HL-60 (cell line): ENCODE results near the gene BRAF.
"Not testable (repeated sequence)": the region's sequence is repeated elsewhere in the genome, so short reads cannot be mapped to it uniquely, and the experiment has no call there.

Experiments used
- DNase-seq, 2 experiments: peaks; one replicate each; pipeline ENCODE4 v3.0.0-alpha.2; 2010 to 2020; ENCODE audit warnings: low read depth in 1 of 2, low spot score in 1 of 2
- H3K27ac ChIP-seq: fragments of 250-450 bp; sonication (Bioruptor Pico); replicated peaks from 2 replicates; pipeline ENCODE4 v1.5.1; 2020; ENCODE audit warnings: mild to moderate bottlenecking, moderate library complexity
- H3K27me3 ChIP-seq: fragments of 250-450 bp; sonication (Bioruptor Pico); 2 replicates; pipeline ENCODE4 v1.5.1; 2021; ENCODE audit warnings: mild to moderate bottlenecking, moderate library complexity; ENCODE audit not compliant: insufficient read depth, poor library complexity, severe bottlenecking
- H3K4me3 ChIP-seq: replicated peaks from 2 replicates; pipeline ENCODE4 v1.5.1; 2011; ENCODE audit warnings: mild to moderate bottlenecking, control low read depth, low read length; ENCODE audit not compliant: insufficient read depth
- GABPA ChIP-seq: IDR thresholded peaks from 2 replicates; pipeline ENCODE4 v1.6.1; 2012; ENCODE audit warnings: low read depth
- POLR2AphosphoS5 ChIP-seq: IDR thresholded peaks from 2 replicates; pipeline ENCODE4 v1.6.1; 2012; ENCODE audit warnings: low read depth
- SPI1 ChIP-seq: IDR thresholded peaks from 2 replicates; pipeline ENCODE4 v1.6.1; 2012; ENCODE audit warnings: low read depth, mild to moderate bottlenecking, borderline replicate concordance
- TF ChIP-seq, protein P1 (sequence below): IDR thresholded peaks from one replicate; pipeline ENCODE4 v1.5.1; 2011; ENCODE audit warnings: low read length, control low read depth, inconsistent platforms; ENCODE audit not compliant: insufficient read depth
- TF ChIP-seq, protein P2 (sequence below): IDR thresholded peaks from 2 replicates; pipeline ENCODE4 v1.6.1; 2012; ENCODE audit warnings: low read depth; ENCODE audit not compliant: insufficient replicate concordance

Gene BRAF

DNA sequence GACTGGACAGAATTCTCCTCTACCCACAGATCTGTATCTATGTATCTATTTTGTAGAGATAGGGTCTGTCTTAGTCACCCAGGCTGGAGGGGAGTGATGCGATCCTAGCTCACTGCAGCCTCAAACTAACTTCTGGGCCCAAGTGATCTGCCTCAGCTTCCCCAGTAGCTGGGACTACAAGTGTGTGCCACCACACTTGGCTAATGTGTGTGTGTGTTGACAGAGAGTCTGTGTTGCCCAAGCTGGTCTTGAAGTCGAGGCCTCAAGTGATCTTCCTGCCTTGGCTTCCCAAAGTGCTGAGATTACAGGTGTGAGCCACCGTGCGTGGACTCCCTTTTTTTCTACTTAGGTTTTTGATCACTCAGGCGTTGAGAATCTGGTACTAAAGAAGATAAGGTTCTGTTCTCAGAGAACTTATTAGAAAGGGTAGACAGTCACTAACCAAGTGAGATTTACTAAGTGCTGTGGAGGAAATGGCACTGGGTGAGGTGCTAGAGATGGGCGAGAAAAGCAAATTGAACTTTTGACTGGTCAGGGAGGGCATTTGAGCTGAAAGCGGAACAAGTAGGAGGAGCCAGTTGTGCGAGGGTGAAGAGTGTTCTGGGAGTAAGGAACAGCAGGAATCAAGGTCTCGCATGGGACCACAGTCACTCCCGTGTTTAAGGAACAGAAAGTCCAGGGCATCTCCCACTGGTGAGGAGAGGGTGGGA is 210.2 kb downstream of the BRAF start:
- DNase-seq, result no peak
- no peaks in the 10 kb centered on the region for H3K27me3 ChIP-seq
- no peak for TF ChIP-seq SPI1
- TF ChIP-seq, protein P1, sequence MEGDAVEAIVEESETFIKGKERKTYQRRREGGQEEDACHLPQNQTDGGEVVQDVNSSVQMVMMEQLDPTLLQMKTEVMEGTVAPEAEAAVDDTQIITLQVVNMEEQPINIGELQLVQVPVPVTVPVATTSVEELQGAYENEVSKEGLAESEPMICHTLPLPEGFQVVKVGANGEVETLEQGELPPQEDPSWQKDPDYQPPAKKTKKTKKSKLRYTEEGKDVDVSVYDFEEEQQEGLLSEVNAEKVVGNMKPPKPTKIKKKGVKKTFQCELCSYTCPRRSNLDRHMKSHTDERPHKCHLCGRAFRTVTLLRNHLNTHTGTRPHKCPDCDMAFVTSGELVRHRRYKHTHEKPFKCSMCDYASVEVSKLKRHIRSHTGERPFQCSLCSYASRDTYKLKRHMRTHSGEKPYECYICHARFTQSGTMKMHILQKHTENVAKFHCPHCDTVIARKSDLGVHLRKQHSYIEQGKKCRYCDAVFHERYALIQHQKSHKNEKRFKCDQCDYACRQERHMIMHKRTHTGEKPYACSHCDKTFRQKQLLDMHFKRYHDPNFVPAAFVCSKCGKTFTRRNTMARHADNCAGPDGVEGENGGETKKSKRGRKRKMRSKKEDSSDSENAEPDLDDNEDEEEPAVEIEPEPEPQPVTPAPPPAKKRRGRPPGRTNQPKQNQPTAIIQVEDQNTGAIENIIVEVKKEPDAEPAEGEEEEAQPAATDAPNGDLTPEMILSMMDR, result no peak
- TF ChIP-seq POLR2AphosphoS5, result no peak
- TF ChIP-seq GABPA, result no peak
- no peak overlapping the region for H3K27ac ChIP-seq
- no peak overlapping the region for H3K4me3 ChIP-seq

DNA sequence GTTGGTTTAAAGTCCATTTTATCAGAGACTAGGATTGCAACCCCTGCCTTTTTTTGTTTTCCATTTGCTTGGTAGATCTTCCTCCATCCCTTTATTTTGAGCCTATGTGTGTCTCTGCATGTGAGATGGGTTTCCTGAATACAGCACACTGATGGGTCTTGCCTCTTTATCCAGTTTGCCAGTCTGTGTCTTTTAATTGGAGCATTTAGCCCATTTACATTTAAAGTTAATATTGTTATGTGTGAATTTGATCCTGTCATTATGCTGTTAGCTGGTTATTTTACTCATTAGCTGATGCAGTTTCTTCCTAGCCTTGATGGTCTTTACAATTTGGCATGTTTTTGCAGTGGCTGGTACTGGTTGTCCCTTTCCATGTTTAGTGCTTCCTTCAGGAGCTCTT is 212.3 kb downstream of the BRAF start:
- H3K27me3 ChIP-seq, H3K27ac ChIP-seq, DNase-seq, H3K4me3 ChIP-seq: not testable (repeated sequence)

DNA sequence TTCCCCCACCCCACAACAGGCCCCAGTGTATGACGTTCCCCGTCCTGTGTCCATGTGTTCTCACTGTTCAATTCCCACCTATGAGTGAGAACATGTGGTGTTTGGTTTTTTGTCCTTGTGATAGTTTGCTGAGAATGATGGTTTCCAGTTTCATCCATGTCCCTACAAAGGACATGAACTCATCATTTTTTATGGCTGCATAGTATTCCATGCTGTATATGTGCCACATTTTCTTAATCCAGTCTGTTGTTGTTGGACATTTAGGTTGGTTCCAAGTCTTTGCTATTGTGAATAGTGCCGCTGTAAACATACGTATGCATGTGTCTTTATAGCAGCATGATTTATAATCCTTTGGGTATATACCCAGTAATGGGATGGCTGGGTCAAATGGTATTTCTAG is 216.0 kb downstream of the BRAF start:
- H3K27ac ChIP-seq, DNase-seq, H3K4me3 ChIP-seq, H3K27me3 ChIP-seq: not testable (repeated sequence)

DNA sequence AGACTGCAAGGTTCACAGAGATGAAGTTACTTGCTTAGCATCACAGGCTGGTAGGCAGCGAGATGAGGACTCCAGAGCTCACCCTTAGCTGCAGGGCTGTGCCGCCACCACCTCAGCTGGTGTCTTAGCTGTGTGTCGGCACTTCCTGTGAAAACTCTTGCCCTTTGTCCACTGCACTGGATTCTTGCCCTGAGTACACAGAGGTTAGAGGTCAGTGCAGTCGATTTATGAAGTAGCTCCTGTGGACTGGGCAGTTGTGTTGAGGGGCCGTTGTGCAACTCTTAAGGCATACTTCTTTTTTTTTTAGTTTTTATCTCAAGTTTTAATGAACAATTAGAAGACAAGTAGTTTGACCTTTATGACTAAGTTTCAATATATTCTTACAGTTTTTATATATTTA is 217.6 kb downstream of the BRAF start:
- no peak for DNase-seq
- TF ChIP-seq POLR2AphosphoS5, result no peak
- TF ChIP-seq, protein P1, result no peak
- TF ChIP-seq, protein P2, sequence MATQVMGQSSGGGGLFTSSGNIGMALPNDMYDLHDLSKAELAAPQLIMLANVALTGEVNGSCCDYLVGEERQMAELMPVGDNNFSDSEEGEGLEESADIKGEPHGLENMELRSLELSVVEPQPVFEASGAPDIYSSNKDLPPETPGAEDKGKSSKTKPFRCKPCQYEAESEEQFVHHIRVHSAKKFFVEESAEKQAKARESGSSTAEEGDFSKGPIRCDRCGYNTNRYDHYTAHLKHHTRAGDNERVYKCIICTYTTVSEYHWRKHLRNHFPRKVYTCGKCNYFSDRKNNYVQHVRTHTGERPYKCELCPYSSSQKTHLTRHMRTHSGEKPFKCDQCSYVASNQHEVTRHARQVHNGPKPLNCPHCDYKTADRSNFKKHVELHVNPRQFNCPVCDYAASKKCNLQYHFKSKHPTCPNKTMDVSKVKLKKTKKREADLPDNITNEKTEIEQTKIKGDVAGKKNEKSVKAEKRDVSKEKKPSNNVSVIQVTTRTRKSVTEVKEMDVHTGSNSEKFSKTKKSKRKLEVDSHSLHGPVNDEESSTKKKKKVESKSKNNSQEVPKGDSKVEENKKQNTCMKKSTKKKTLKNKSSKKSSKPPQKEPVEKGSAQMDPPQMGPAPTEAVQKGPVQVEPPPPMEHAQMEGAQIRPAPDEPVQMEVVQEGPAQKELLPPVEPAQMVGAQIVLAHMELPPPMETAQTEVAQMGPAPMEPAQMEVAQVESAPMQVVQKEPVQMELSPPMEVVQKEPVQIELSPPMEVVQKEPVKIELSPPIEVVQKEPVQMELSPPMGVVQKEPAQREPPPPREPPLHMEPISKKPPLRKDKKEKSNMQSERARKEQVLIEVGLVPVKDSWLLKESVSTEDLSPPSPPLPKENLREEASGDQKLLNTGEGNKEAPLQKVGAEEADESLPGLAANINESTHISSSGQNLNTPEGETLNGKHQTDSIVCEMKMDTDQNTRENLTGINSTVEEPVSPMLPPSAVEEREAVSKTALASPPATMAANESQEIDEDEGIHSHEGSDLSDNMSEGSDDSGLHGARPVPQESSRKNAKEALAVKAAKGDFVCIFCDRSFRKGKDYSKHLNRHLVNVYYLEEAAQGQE, result no peak
- no peak for TF ChIP-seq GABPA
- TF ChIP-seq SPI1, result no peak
- H3K4me3 ChIP-seq, result no peak overlapping the region
- no peak overlapping the region for H3K27ac ChIP-seq
- H3K27me3 ChIP-seq, result no peaks in the 10 kb centered on the region

DNA sequence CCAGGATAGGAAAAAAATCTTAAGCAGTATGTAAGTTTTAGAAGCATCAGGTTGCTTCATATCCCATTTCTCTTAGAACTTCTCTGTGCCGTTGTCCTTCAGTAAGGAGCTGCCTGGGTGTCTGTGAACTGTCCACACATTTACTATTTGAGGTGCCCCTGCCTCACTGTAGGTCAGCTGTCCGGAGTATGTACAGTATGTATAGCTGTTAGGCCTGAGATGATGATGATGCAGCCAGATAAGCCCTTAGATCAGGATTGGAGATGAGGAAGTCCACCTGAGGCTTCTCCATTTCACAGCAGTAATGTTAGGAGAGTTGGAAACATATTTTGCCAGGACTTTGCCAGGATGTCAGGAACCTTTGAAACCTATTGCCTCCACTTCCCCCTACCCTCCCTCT is 220.5 kb downstream of the BRAF start:
- Histone ChIP-seq H3K4me3 (no peak overlapping the region), H3K27ac (no peak overlapping the region), H3K27me3 (no peaks in the 10 kb centered on the region)
- TF ChIP-seq GABPA, result no peak
- TF ChIP-seq POLR2AphosphoS5, result no peak
- TF ChIP-seq, protein P1, result no peak
- TF ChIP-seq, protein P2, result no peak
- TF ChIP-seq SPI1, result no peak
- DNase-seq, result no peak
